ENCODE measurements around the gene TMC4.

TMC4 gene

GRCh38 chr19:54129617-54129996 lies 43.4 kb downstream of the TMC4 start:
- no peak for DNase-seq (ENCODE audit: low read depth)

GRCh38 chr19:54128796-54129616 lies 44.0 kb downstream of the TMC4 start:
- no peak for DNase-seq (ENCODE audit: low read depth)

- no peak for DNase-seq (ENCODE audit: low read depth)
Observed at GRCh38 chr19:54128441-54128725, 44.6 kb downstream of the TMC4 start.

- no peak for DNase-seq (ENCODE audit: low read depth)
Observed at GRCh38 chr19:54127688-54128440, 45.1 kb downstream of the TMC4 start.

GRCh38 chr19:54125713-54126112 lies 47.2 kb downstream of the TMC4 start:
- DNase-seq (ENCODE audit: low read depth), result no peak

- no peak for DNase-seq (ENCODE audit: low read depth)
Observed at GRCh38 chr19:54124393-54124792, 48.6 kb downstream of the TMC4 start.

GRCh38 chr19:54123682-54124081 lies 49.3 kb downstream of the TMC4 start:
- no peak for DNase-seq (ENCODE audit: low read depth)

GRCh38 chr19:54121259-54121658 lies 51.7 kb downstream of the TMC4 start:
- no peak for DNase-seq (ENCODE audit: low read depth)

GRCh38 chr19:54115109-54116063 lies 57.6 kb downstream of the TMC4 start, which contains the start of the genes PRPF31 and TFPT:
PRPF31 (plus strand) TSS chr19:54115754; CDS start chr19:54118279, 2,525 bp downstream.
TFPT (minus strand) TSS chr19:54115657; CDS start chr19:54115269, 388 bp downstream.
- peak; percentile 96 for DNase-seq (ENCODE audit: low read depth)

- DNase-seq (ENCODE audit: low read depth), result no peak
Observed at GRCh38 chr19:54114340-54115108, 58.4 kb downstream of the TMC4 start.
